Measurements from ENCODE around the gene S100PBP. TPM values are rescaled to one million over a fixed set of nuclear protein-coding genes. Genes with fewer than 3 reads are reported as not detected.
A peak's percentile ranks its signal among the peaks of the same experiment; 100 is the strongest.
"Not testable (repeated sequence)": the region's sequence is repeated elsewhere in the genome, so short reads cannot be mapped to it uniquely, and the experiment has no call there.

S100PBP gene
- total and polyA plus RNA-seq, 2 donors from 2014 or later, result 14.3 to 40.1 TPM

GRCh38 chr1:32904797-32905196, 87.3 kb downstream of the S100PBP start:
- TF ChIP-seq, protein P1, sequence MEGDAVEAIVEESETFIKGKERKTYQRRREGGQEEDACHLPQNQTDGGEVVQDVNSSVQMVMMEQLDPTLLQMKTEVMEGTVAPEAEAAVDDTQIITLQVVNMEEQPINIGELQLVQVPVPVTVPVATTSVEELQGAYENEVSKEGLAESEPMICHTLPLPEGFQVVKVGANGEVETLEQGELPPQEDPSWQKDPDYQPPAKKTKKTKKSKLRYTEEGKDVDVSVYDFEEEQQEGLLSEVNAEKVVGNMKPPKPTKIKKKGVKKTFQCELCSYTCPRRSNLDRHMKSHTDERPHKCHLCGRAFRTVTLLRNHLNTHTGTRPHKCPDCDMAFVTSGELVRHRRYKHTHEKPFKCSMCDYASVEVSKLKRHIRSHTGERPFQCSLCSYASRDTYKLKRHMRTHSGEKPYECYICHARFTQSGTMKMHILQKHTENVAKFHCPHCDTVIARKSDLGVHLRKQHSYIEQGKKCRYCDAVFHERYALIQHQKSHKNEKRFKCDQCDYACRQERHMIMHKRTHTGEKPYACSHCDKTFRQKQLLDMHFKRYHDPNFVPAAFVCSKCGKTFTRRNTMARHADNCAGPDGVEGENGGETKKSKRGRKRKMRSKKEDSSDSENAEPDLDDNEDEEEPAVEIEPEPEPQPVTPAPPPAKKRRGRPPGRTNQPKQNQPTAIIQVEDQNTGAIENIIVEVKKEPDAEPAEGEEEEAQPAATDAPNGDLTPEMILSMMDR (IDR thresholded peaks at IDR 0.05; ENCODE audit: borderline replicate concordance, extremely low read depth, insufficient read depth), result no peak
- no peak for DNase-seq
- Histone ChIP-seq H3K9ac (ENCODE audit: low read length in 3 of 3) (no peak overlapping the region), H3K4me3 (ENCODE audit: low read length in 3 of 3) (no peak overlapping the region), H3K27ac (ENCODE audit: low read depth in 2 of 2, low read length in 2 of 2) (no peak overlapping the region), H3K4me1 (ENCODE audit: control insufficient read depth in 2 of 3, insufficient read depth in 2 of 3, low read depth in 1 of 3, low read length in 3 of 3) (peaks cover 0 to 8% (median 0%) of the 10 kb centered on the region in 3 donors), H3K27me3 (ENCODE audit: control insufficient read depth, insufficient read depth, low read length) (no peaks in the 10 kb centered on the region), H3K36me3 (ENCODE audit: control insufficient read depth in 2 of 3, insufficient read depth in 3 of 3, low read length in 3 of 3) (no peaks in the 10 kb centered on the region), H3K9me3 (ENCODE audit: control insufficient read depth in 2 of 3, insufficient read depth in 1 of 3, low read length in 3 of 3) (no peaks in the 10 kb centered on the region)
- intact Hi-C loops (cut with DNase I), result no loop called here
- no peak for FAIRE-seq

DNA sequence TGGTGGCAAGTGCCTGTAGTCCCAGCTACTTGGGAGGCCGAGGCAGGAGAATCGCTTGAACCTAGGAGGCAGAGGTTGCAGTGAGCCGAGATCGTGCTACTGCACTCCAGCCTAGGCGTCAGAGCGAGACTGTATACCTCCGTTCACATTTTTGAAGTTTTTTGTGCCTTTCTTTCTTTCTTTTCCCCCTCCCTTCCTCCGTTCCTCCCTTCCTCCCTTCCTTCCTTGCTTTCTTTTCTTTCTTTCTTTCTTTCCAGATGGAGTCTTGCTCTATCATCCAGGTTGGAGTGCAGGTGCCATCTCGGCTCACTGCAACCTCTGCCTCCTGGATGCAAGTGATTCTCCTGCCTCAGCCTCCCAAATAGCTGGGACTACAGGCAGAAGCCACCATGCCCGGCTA, 88.1 kb downstream of the S100PBP start:
- not testable (repeated sequence) for FAIRE-seq

GRCh38 chr1:32906654-32907053, 89.2 kb downstream of the S100PBP start:
- H3K4me1 ChIP-seq (ENCODE audit: control insufficient read depth in 2 of 3, insufficient read depth in 2 of 3, low read depth in 1 of 3, low read length in 3 of 3), result peaks cover 0 to under 1% (median 0%) of the 10 kb centered on the region in 3 donors
- H3K36me3 ChIP-seq (ENCODE audit: control insufficient read depth in 2 of 3, insufficient read depth in 3 of 3, low read length in 3 of 3), result no peaks in the 10 kb centered on the region
- no peak overlapping the region for H3K9ac ChIP-seq (ENCODE audit: low read length in 3 of 3)
- TF ChIP-seq, protein P1 (IDR thresholded peaks at IDR 0.05; ENCODE audit: borderline replicate concordance, extremely low read depth, insufficient read depth), result no peak
- intact Hi-C loops (cut with DNase I), result no loop called here
- H3K27me3 ChIP-seq (ENCODE audit: control insufficient read depth, insufficient read depth, low read length), result no peaks in the 10 kb centered on the region
- FAIRE-seq (no peak), DNase-seq (no peak)
- no peaks in the 10 kb centered on the region for H3K9me3 ChIP-seq (ENCODE audit: control insufficient read depth in 2 of 3, insufficient read depth in 1 of 3, low read length in 3 of 3)
- H3K27ac ChIP-seq (ENCODE audit: low read depth in 2 of 2, low read length in 2 of 2), result no peak overlapping the region
- H3K4me3 ChIP-seq (ENCODE audit: low read length in 3 of 3), result no peak overlapping the region

More for the DNA sequence above, 88.1 kb downstream of the S100PBP start:
- DNase-seq; H3K27ac ChIP-seq (ENCODE audit: low read depth in 2 of 2, low read length in 2 of 2); H3K4me3 ChIP-seq (ENCODE audit: low read length in 3 of 3); intact Hi-C loops (cut with DNase I); H3K9me3 ChIP-seq (ENCODE audit: control insufficient read depth in 2 of 3, insufficient read depth in 1 of 3, low read length in 3 of 3); H3K9ac ChIP-seq (ENCODE audit: low read length in 3 of 3); H3K27me3 ChIP-seq (ENCODE audit: control insufficient read depth, insufficient read depth, low read length); H3K36me3 ChIP-seq (ENCODE audit: control insufficient read depth in 2 of 3, insufficient read depth in 3 of 3, low read length in 3 of 3); H3K4me1 ChIP-seq (ENCODE audit: control insufficient read depth in 2 of 3, insufficient read depth in 2 of 3, low read depth in 1 of 3, low read length in 3 of 3): not testable (repeated sequence)

DNA sequence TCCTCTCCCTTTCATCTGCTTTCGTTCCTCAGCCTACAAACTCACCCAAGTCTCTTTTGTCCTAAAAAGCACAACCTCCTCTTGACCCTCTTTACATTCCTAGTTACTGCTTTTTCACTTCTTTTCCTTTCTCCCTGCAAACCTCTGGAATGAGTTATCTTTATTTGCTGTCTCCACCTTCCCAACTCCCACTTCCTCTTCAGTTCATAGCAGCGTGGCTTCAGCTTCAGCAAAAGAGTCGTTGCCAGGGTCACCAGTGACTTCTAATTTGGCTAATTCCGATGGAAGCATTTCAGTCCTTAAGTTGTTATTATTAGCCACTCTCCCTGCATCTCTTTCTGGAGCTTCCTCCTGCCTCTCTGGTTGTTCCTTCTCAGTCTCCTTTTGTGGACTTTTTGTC, 90.0 kb downstream of the S100PBP start:
- Histone ChIP-seq H3K27ac (ENCODE audit: low read depth in 2 of 2, low read length in 2 of 2) (no peak overlapping the region), H3K9me3 (ENCODE audit: control insufficient read depth in 2 of 3, insufficient read depth in 1 of 3, low read length in 3 of 3) (no peaks in the 10 kb centered on the region), H3K4me3 (ENCODE audit: low read length in 3 of 3) (no peak overlapping the region), H3K36me3 (ENCODE audit: control insufficient read depth in 2 of 3, insufficient read depth in 3 of 3, low read length in 3 of 3) (no peaks in the 10 kb centered on the region), H3K4me1 (ENCODE audit: control insufficient read depth in 2 of 3, insufficient read depth in 2 of 3, low read depth in 1 of 3, low read length in 3 of 3) (no peaks in the 10 kb centered on the region), H3K9ac (ENCODE audit: low read length in 3 of 3) (no peak overlapping the region), H3K27me3 (ENCODE audit: control insufficient read depth, insufficient read depth, low read length) (no peaks in the 10 kb centered on the region)
- FAIRE-seq (no peak), DNase-seq (peak in 3 of 5 donors; percentile 44 to 84 (median 76))
- intact Hi-C loops (cut with DNase I), result no loop called here
- TF ChIP-seq, protein P1 (IDR thresholded peaks at IDR 0.05; ENCODE audit: borderline replicate concordance, extremely low read depth, insufficient read depth), result no peak

Other genes starting within 250 kb of the S100PBP start
- gene ZBTB8OS, start 167.1 kb upstream of the S100PBP start, total RNA-seq, result 39.0 TPM
- gene ZBTB8OS, start 167.1 kb upstream of the S100PBP start, polyA plus RNA-seq (ENCODE audit: insufficient read depth, low read depth, low replicate concordance), result 62.3 TPM
- 177 TPM for gene RBBP4, start 166.4 kb upstream of the S100PBP start, total RNA-seq
- 49.5 TPM for gene RBBP4, start 166.4 kb upstream of the S100PBP start, polyA plus RNA-seq (ENCODE audit: insufficient read depth, low read depth, low replicate concordance)
- gene SYNC, start 114.9 kb upstream of the S100PBP start, total RNA-seq, result 5.5 TPM
- 1.4 TPM for gene SYNC, start 114.9 kb upstream of the S100PBP start, polyA plus RNA-seq (ENCODE audit: insufficient read depth, low read depth, low replicate concordance)
- 86.1 TPM for gene YARS1, start 295 bp upstream of the S100PBP start, total RNA-seq
- gene YARS1, start 295 bp upstream of the S100PBP start, polyA plus RNA-seq (ENCODE audit: insufficient read depth, low read depth, low replicate concordance), result 24.8 TPM
- 0.35 TPM for gene FNDC5, start 53.3 kb downstream of the S100PBP start, total RNA-seq
- gene FNDC5, start 53.3 kb downstream of the S100PBP start, polyA plus RNA-seq (ENCODE audit: insufficient read depth, low read depth, low replicate concordance), result 4.2 TPM
- gene HPCA, start 68.8 kb downstream of the S100PBP start, total RNA-seq, result 0.28 TPM
- gene HPCA, start 68.8 kb downstream of the S100PBP start, polyA plus RNA-seq (ENCODE audit: insufficient read depth, low read depth, low replicate concordance), result 1.2 TPM
- gene TMEM54, start 83.7 kb downstream of the S100PBP start, total RNA-seq, result 45.9 TPM
- 55.2 TPM for gene TMEM54, start 83.7 kb downstream of the S100PBP start, polyA plus RNA-seq (ENCODE audit: insufficient read depth, low read depth, low replicate concordance)
- 30.8 TPM for gene RNF19B, start 147.2 kb downstream of the S100PBP start, total RNA-seq
- 17.3 TPM for gene RNF19B, start 147.2 kb downstream of the S100PBP start, polyA plus RNA-seq (ENCODE audit: insufficient read depth, low read depth, low replicate concordance)
- gene AK2, start 219.2 kb downstream of the S100PBP start, total RNA-seq, result 172 TPM
- 334 TPM for gene AK2, start 219.2 kb downstream of the S100PBP start, polyA plus RNA-seq (ENCODE audit: insufficient read depth, low read depth, low replicate concordance)